ENCODE results near the gene PLCL1.

DNA sequence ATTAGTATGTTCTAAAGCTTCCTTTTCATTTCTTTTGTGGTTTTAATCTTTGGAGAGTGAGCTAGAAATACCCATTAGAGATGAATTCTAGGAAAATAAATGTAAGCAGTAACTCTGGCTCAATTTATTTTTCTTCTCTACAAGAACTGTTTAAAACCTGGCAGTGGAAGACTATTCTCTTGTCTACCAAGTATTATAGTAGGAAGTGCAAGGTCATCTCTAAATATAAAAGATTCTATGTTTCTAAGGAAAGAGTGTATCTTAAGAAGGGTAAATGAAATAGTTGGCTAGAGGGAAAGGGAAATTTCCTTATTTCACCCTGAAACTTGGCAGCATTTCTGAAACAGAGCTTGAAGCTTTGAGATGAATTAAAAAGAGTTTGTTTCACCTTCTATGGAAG, 35.5 kb downstream of the PLCL1 start:
- TF ChIP-seq POLR2A (IDR thresholded peaks at IDR 0.05), result no peak
- TF ChIP-seq, protein P1, sequence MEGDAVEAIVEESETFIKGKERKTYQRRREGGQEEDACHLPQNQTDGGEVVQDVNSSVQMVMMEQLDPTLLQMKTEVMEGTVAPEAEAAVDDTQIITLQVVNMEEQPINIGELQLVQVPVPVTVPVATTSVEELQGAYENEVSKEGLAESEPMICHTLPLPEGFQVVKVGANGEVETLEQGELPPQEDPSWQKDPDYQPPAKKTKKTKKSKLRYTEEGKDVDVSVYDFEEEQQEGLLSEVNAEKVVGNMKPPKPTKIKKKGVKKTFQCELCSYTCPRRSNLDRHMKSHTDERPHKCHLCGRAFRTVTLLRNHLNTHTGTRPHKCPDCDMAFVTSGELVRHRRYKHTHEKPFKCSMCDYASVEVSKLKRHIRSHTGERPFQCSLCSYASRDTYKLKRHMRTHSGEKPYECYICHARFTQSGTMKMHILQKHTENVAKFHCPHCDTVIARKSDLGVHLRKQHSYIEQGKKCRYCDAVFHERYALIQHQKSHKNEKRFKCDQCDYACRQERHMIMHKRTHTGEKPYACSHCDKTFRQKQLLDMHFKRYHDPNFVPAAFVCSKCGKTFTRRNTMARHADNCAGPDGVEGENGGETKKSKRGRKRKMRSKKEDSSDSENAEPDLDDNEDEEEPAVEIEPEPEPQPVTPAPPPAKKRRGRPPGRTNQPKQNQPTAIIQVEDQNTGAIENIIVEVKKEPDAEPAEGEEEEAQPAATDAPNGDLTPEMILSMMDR (IDR thresholded peaks at IDR 0.05), result no peak

All from esophagus squamous epithelium (tissue), 4 donors.